LNCAP (cell line): ENCODE results near the gene MLIP.
A peak's percentile ranks its signal among the peaks of the same experiment; 100 is the strongest.

Source experiments
- CTCF ChIP-seq: fragments of 450-650 bp; IDR thresholded peaks from 2 replicates; pipeline ENCODE4 v1.5.1; 2017; ENCODE audit warnings: mild to moderate bottlenecking

MLIP gene

GRCh38 chr6:54254886-54255285, 143.6 kb downstream of the MLIP start:
- no peak for TF ChIP-seq CTCF

- TF ChIP-seq CTCF: no peak
These were observed 144.6 kb downstream of the MLIP start for GRCh38 chr6:54255886-54256285.

- TF ChIP-seq CTCF: no peak
These were observed 148.8 kb downstream of the MLIP start for GRCh38 chr6:54260025-54260424.

GRCh38 chr6:54262499-54262898, 151.3 kb downstream of the MLIP start:
- TF ChIP-seq CTCF: no peak

- no peak for TF ChIP-seq CTCF
These were observed 151.7 kb downstream of the MLIP start for GRCh38 chr6:54262971-54263370.

GRCh38 chr6:54264581-54265272, 153.5 kb downstream of the MLIP start:
- TF ChIP-seq CTCF: no peak

- no peak for TF ChIP-seq CTCF
These were observed 155.2 kb downstream of the MLIP start for GRCh38 chr6:54266400-54266923.

GRCh38 chr6:54267798-54268197, 156.6 kb downstream of the MLIP start:
- peak; percentile 48 for TF ChIP-seq CTCF
